Hair follicular keratinocyte (primary cell): ENCODE results near the gene RIOX2. TPM values are rescaled to one million over a fixed set of nuclear protein-coding genes. Genes with fewer than 3 reads are reported as not detected.

Experiments
- total RNA-seq: library from RNA; depleted of rRNA; stranded (reverse); fragments of >200 nt; gene quantifications from 2 replicates; pipeline ENCODE4 v1.2.3, GENCODE V29; 2015

The RIOX2 gene
- total RNA-seq: 34.3 and 36.6 TPM in 2 replicates

GRCh38 chr3:97971679-97972567 lies at the start of gene RIOX2:
Gene RIOX2 (minus strand): TSS chr3:97972431. CDS start chr3:97967593, 4,838 bp downstream.

Other genes with a start within 250 kb of the RIOX2 start
- gene ARL6, start 207.7 kb downstream of the RIOX2 start, total RNA-seq: 3.4 and 12.0 TPM in 2 replicates
- 5.5 and 6.5 TPM in 2 replicates for gene CRYBG3, start 150.4 kb downstream of the RIOX2 start, total RNA-seq
- gene GABRR3, start 62.9 kb upstream of the RIOX2 start, total RNA-seq: not detected in 2 replicates
- not detected in 2 replicates for gene OR5AC2, start 114.7 kb upstream of the RIOX2 start, total RNA-seq
- gene OR5H1, start 158.3 kb upstream of the RIOX2 start, total RNA-seq: not detected in 2 replicates
- not detected in 2 replicates for gene OR5H14, start 175.0 kb upstream of the RIOX2 start, total RNA-seq
- gene OR5H15, start 194.3 kb upstream of the RIOX2 start, total RNA-seq: not detected in 2 replicates